Measurements from ENCODE around the gene ZNRF3.

DNA sequence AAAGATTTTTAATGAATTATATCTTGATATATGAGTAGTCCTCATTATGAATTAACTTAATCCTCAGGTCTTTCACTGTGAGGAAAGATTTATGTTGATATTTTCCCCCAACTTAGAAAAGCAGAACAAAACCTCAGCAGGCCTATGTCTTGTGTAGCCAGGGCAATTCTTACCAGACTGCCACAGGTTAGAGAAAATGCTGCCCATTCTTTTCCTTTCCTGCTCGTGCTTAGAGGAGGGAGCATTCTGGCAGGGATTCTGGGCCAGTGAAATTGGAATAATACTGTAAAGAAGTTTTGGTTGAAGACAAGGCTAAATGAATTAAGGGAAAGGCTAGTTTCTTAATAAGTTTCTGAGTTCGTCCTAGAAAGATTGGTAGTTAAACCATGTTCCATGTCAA, 56.6 kb downstream of the ZNRF3 start:
- no peak for TF ChIP-seq TAF1 (IDR thresholded peaks at IDR 0.05; ENCODE audit: borderline replicate concordance, insufficient read depth, low read length)
- TF ChIP-seq, protein P1, sequence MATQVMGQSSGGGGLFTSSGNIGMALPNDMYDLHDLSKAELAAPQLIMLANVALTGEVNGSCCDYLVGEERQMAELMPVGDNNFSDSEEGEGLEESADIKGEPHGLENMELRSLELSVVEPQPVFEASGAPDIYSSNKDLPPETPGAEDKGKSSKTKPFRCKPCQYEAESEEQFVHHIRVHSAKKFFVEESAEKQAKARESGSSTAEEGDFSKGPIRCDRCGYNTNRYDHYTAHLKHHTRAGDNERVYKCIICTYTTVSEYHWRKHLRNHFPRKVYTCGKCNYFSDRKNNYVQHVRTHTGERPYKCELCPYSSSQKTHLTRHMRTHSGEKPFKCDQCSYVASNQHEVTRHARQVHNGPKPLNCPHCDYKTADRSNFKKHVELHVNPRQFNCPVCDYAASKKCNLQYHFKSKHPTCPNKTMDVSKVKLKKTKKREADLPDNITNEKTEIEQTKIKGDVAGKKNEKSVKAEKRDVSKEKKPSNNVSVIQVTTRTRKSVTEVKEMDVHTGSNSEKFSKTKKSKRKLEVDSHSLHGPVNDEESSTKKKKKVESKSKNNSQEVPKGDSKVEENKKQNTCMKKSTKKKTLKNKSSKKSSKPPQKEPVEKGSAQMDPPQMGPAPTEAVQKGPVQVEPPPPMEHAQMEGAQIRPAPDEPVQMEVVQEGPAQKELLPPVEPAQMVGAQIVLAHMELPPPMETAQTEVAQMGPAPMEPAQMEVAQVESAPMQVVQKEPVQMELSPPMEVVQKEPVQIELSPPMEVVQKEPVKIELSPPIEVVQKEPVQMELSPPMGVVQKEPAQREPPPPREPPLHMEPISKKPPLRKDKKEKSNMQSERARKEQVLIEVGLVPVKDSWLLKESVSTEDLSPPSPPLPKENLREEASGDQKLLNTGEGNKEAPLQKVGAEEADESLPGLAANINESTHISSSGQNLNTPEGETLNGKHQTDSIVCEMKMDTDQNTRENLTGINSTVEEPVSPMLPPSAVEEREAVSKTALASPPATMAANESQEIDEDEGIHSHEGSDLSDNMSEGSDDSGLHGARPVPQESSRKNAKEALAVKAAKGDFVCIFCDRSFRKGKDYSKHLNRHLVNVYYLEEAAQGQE (IDR thresholded peaks at IDR 0.05; ENCODE audit: insufficient read depth in 1 of 2, low read depth in 2 of 2, low read length in 2 of 2), result no peak
- TF ChIP-seq SIN3A (IDR thresholded peaks at IDR 0.05; ENCODE audit: borderline replicate concordance, insufficient read depth, low read length), result no peak
- TF ChIP-seq POLR2AphosphoS5 (IDR thresholded peaks at IDR 0.05; ENCODE audit: low read depth, low read length), result no peak

All from PFSK-1 (cell line).